Endothelial cell (in vitro differentiated cells): ENCODE data around the gene DGKB. TPM values are rescaled to one million over a fixed set of nuclear protein-coding genes. Genes with fewer than 3 reads are reported as not detected.

Source experiments
- DNase-seq: peaks from one replicate; pipeline ENCODE4 v3.0.0; 2021; ENCODE audit warnings: low spot score
- H3K27ac Mint-ChIP-seq: one replicate; pipeline ENCODE4 v1.8.0; 2021; ENCODE audit warnings: mixed read lengths, inconsistent platforms; ENCODE audit not compliant: unreplicated experiment
- H3K27me3 Mint-ChIP-seq: one replicate; pipeline ENCODE4 v1.8.0; 2021; ENCODE audit warnings: mild to moderate bottlenecking, moderate library complexity, mixed read lengths, inconsistent platforms; ENCODE audit not compliant: unreplicated experiment
- H3K36me3 Mint-ChIP-seq: one replicate; pipeline ENCODE4 v1.8.0; 2021; ENCODE audit warnings: mild to moderate bottlenecking, low read depth, mixed read lengths, inconsistent platforms; ENCODE audit not compliant: unreplicated experiment
- H3K4me1 Mint-ChIP-seq: one replicate; pipeline ENCODE4 v1.8.0; 2021; ENCODE audit warnings: mild to moderate bottlenecking, mixed read lengths, inconsistent platforms; ENCODE audit not compliant: unreplicated experiment
- H3K4me3 Mint-ChIP-seq: one replicate; pipeline ENCODE4 v1.8.0; 2021; ENCODE audit warnings: mild to moderate bottlenecking, mixed read lengths, inconsistent platforms; ENCODE audit not compliant: unreplicated experiment
- H3K9me3 Mint-ChIP-seq: one replicate; pipeline ENCODE4 v1.8.0; 2021; ENCODE audit warnings: mixed read lengths, inconsistent platforms; ENCODE audit not compliant: unreplicated experiment
- total RNA-seq: library from RNA; stranded (reverse); fragmentation: NEBNext Ultra II Directional; extraction: Animal tissue kit (Norgen Biotek cat#: 25700); gene quantifications from one replicate; pipeline ENCODE4 v1.2.1, GENCODE V29; 2021; ENCODE audit not compliant: unreplicated experiment
- TF ChIP-seq, protein P1 (sequence below): fragments of 200-600 bp; sonication (generic); IDR thresholded peaks from one replicate; pipeline ENCODE4 v1.5.0; 2021; ENCODE audit warnings: antibody characterized with exemption; ENCODE audit not compliant: unreplicated experiment

Gene DGKB
- total RNA-seq, 1 donor from 2014 or later, result 0.46 TPM

DNA sequence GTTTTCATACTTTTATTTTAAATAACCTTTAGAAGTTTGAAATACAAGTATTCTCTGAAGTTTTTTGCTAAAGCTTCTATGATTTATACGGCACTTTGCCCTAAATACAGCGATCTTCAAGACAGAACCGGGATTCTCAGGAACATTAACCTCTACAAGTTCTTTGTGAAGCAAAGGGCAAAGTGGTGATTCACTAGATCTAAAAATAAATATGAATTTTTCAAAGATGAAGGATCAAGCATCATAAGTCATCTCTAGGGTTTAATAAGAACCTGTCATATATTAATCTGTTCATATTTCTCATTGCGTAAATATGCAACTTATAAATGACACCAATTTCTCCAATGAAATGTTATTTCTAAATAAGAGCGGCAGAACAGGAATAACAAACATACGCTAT, 30.7 kb downstream of the DGKB start:
- H3K27ac Mint-ChIP-seq, result no peak overlapping the region
- H3K9me3 Mint-ChIP-seq, result no peaks in the 10 kb centered on the region
- TF ChIP-seq, protein P1, sequence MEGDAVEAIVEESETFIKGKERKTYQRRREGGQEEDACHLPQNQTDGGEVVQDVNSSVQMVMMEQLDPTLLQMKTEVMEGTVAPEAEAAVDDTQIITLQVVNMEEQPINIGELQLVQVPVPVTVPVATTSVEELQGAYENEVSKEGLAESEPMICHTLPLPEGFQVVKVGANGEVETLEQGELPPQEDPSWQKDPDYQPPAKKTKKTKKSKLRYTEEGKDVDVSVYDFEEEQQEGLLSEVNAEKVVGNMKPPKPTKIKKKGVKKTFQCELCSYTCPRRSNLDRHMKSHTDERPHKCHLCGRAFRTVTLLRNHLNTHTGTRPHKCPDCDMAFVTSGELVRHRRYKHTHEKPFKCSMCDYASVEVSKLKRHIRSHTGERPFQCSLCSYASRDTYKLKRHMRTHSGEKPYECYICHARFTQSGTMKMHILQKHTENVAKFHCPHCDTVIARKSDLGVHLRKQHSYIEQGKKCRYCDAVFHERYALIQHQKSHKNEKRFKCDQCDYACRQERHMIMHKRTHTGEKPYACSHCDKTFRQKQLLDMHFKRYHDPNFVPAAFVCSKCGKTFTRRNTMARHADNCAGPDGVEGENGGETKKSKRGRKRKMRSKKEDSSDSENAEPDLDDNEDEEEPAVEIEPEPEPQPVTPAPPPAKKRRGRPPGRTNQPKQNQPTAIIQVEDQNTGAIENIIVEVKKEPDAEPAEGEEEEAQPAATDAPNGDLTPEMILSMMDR, result no peak
- DNase-seq, result no peak
- no peak overlapping the region for H3K4me3 Mint-ChIP-seq
- no peaks in the 10 kb centered on the region for H3K36me3 Mint-ChIP-seq
- no peaks in the 10 kb centered on the region for H3K4me1 Mint-ChIP-seq
- no peaks in the 10 kb centered on the region for H3K27me3 Mint-ChIP-seq

DNA sequence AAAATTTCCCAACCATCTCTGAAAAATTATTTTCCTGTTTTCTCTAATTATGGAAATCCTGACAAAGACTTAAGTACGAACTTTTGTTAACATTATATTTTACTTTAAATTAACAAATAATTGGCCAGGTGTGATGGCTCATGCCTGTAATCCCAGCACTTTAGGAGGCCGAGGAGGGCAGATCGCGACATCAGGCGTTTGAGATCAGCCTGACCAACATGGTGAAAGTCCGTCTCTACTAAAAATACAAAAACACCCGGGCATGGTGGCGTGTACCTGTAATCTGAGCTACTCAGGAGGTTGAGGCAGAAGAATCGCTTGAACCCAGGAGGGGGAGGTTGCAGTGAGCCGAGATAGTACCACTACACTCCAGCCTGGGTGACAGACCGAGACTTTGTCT, 32.2 kb downstream of the DGKB start:
- H3K27me3 Mint-ChIP-seq, result no peaks in the 10 kb centered on the region
- no peak overlapping the region for H3K27ac Mint-ChIP-seq
- H3K9me3 Mint-ChIP-seq, result no peaks in the 10 kb centered on the region
- H3K36me3 Mint-ChIP-seq, result no peaks in the 10 kb centered on the region
- no peaks in the 10 kb centered on the region for H3K4me1 Mint-ChIP-seq
- TF ChIP-seq, protein P1, result no peak
- no peak for DNase-seq
- no peak overlapping the region for H3K4me3 Mint-ChIP-seq

DNA sequence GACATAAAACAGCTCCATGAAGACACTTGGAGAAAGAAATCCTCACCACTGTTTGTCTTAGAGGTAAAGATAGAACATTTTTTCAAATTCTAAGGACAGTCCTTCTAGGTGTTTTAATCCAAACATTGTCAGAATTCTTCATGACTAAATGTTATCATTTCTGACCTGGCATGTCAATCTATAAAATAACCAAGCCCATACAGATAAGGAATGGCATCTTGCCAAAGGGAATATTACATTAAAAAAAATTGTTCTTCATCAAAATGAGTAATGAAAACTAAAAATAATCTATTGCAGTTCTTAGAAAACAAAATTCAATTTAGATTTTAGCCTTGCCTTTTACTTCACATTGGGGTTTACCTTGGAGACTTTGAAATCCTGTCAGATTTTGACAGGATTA, 33.6 kb downstream of the DGKB start:
- TF ChIP-seq, protein P1, result no peak
- Mint-ChIP-seq H3K4me1 (no peaks in the 10 kb centered on the region), H3K36me3 (no peaks in the 10 kb centered on the region), H3K27ac (no peak overlapping the region), H3K27me3 (no peaks in the 10 kb centered on the region), H3K4me3 (no peak overlapping the region), H3K9me3 (no peaks in the 10 kb centered on the region)
- no peak for DNase-seq

DNA sequence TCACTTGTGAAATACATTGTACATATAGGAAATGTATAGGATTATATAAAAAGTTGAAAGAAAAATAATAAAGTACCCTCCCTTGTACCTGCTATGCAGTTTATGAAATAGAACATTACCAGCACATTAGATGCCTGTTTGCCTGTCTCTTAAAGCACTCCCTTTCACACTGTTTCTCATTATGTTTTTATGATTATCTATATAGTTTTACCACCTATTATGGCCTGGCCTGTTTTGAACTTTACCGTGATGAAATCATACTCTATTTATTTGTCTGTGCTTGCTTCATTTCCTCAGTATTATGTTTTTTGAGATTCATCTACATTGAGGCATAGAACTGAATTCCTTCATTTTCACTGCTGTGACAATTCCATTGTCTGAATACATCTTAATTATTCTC, 41.1 kb downstream of the DGKB start:
- Mint-ChIP-seq H3K27ac (no peak overlapping the region), H3K36me3 (no peaks in the 10 kb centered on the region), H3K9me3 (no peaks in the 10 kb centered on the region), H3K4me1 (no peaks in the 10 kb centered on the region), H3K4me3 (no peak overlapping the region), H3K27me3 (no peaks in the 10 kb centered on the region)
- TF ChIP-seq, protein P1, result no peak
- no peak for DNase-seq

DNA sequence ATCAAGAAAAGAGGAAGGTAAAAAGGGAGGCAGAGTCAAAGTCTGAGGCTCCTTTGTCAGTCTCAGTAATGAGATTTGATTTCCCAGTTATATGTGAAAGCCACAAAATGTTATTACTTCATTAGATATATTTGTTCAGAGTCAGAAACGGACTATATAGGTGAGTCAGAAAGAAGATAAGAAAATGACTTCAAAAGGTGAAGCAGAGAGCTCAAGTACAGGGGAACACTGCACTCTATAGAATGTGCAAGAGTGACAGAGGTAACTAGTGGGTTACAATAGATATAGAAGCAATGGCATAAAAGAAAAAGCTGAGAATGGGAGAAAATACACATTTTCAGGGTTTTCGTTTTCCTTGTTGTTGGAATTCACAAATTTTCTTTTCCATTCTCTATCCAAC, 43.3 kb downstream of the DGKB start:
- Mint-ChIP-seq H3K9me3 (no peaks in the 10 kb centered on the region), H3K27ac (no peak overlapping the region), H3K4me3 (no peak overlapping the region), H3K27me3 (no peaks in the 10 kb centered on the region), H3K36me3 (no peaks in the 10 kb centered on the region), H3K4me1 (no peaks in the 10 kb centered on the region)
- DNase-seq, result no peak
- TF ChIP-seq, protein P1, result no peak
